Pancreas (tissue), 10 donors: ENCODE data around the gene CDK5. TPM values are rescaled to one million over a fixed set of nuclear protein-coding genes. Genes with fewer than 3 reads are reported as not detected.

Source experiments
- ATAC-seq, 4 donors: fragments of 200-7000 bp; cut with Tn5 transposase; one replicate each; pipeline versions ENCODE4 v1.8.0 to v1.9.1; 2020; ENCODE audit warnings: mild to moderate bottlenecking in 4 of 4, moderate library complexity in 4 of 4
- DNase-seq, 6 donors: peaks; one replicate each; pipeline ENCODE4 v3.0.0-alpha.2; 2020
- FAIRE-seq: peaks from 2 replicates; lab custom pipeline; 2012; peaks lifted over from hg19 to GRCh38; lab: Jason Lieb, UNC
- H3K27ac ChIP-seq, 4 donors: fragments of 200-600 bp; sonication (generic); 1 replicate in 3 of 4; 2 replicates in 1 of 4; pipeline versions ENCODE4 v1.5.0 to v1.8.0; 2020
- H3K27me3 ChIP-seq, 4 donors: fragments of 200-600 bp; one replicate each; pipeline ENCODE4 v1.8.0; 2021
- H3K36me3 ChIP-seq, 3 donors: fragments of 200-600 bp; sonication (generic) in 1 of 3; one replicate each; pipeline versions ENCODE4 v1.5.0 to v1.8.0; 2020 to 2021
- H3K4me1 ChIP-seq, 3 donors: fragments of 200-600 bp; one replicate each; pipeline ENCODE4 v1.8.0; 2021
- H3K4me3 ChIP-seq, 4 donors: fragments of 200-600 bp; sonication (generic) in 2 of 4; one replicate each; pipeline versions ENCODE4 v1.5.0 to v1.8.0; 2020 to 2021
- H3K9me3 ChIP-seq, 4 donors: fragments of 200-600 bp; one replicate each; pipeline ENCODE4 v1.8.0; 2021
- WGBS, 2 donors: extraction: QIAGEN DNeasy Blood & Tissue Kit; methylation state at CpG; one replicate each; pipeline ENCODE4 v1.1.7; 2013; 5-methylcytosine and 5-hydroxymethylcytosine counted together
- intact Hi-C, 3 donors: fragments of 100-400 bp; cut with DNase I; formaldehyde crosslinking; loops; one replicate each; pipeline versions ENCODE4 v1.11.1 to v1.14.2; 2022
- polyA plus RNA-seq, 2 donors: library from polyadenylated mRNA; stranded (reverse); fragments of 200-250 nt; gene quantifications; one replicate each; pipeline ENCODE4 v1.2.3, GENCODE V29; 2013
- total RNA-seq, 6 donors: library from RNA; stranded (reverse); fragmentation: NEBNext Ultra II Directional in 4 of 6; extraction: Animal tissue kit (Norgen Biotek cat#: 25700) in 4 of 6; gene quantifications; one replicate each; pipeline versions ENCODE4 v1.2.1 to v1.2.4, GENCODE V29; 2021 to 2023
- TF ChIP-seq, protein P1 (sequence below), 4 donors: fragments of 200-600 bp; sonication (generic) in 3 of 4; IDR thresholded peaks; one replicate each; pipeline versions ENCODE4 v1.5.0 to v1.8.0; 2021; ENCODE audit warnings: antibody characterized with exemption in 4 of 4
- donor health status: healthy with polysubstance abuse.
- donor health status: DM: no; HTN: no; CAD: no; lungs with moderate emphysema.
- donor health status: DM: no; HTN: no; CAD: no.
- donor health status: control.
- donor health status: control.
- donor health status: Bipolar disorder and iron deficiency.
- donor health status: DM: yes; HTN: yes; CAD: no.
- donor health status: DM: no; HTN: no; CAD: no.
- donor health status: DM: no; HTN: no; CAD: no.
- donor health status: DM: yes; HTN: yes; CAD: no.

Gene CDK5
- total and polyA plus RNA-seq, 8 donors, result 3.7 to 7.8 (median 4.8) TPM

DNA sequence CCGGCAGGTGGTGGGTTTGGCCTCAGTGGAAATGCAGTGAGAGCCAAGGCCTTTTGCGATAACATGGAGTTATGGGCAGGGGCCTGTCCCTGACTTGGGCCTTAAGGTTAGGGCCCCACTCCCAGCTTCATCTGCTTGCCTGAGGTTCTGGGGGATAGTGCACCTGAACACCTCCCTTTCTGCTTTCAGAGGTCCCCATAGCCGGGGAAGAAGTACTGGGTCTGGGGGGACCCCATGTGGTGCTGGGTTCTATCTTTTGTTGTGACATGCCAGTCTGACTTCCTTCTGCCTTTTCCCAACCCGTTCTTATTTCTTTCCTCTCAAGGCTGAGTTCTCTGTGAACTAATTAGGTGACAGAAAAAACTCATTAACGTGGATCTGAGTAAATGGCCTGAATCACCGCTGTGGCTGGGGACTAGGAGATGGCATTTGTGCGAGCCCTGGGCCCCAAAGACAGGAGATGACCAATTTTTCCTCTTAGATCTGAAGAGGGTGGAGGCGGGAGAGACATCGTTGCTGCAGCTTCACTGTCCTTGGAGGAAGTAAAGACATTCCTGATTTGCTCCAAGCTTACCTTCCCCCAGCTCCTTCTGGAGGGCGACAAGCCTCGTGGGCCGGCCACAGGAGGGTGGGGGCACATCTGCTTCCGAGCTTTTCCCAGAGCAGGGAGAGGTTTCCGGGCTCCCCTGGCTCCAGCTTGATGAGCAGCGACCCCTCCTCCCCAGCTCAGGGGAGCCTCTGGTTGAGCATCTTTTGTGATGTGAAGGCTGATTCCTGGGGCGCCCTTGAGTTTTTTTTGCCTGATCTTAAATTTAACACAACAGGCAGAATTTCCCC lies 30.5 kb upstream of the CDK5 start:
- Histone ChIP-seq H3K27me3 (no peaks in the 10 kb centered on the region), H3K4me3 (peak overlapping the region; percentile 74 to 79 (median 76)), H3K4me1 (peaks cover 16 to 33% (median 19%) of the 10 kb centered on the region in 3 donors), H3K36me3 (no peaks in the 10 kb centered on the region), H3K9me3 (no peaks in the 10 kb centered on the region), H3K27ac (peak overlapping the region; percentile 76 to 85 (median 81))
- TF ChIP-seq, protein P1, sequence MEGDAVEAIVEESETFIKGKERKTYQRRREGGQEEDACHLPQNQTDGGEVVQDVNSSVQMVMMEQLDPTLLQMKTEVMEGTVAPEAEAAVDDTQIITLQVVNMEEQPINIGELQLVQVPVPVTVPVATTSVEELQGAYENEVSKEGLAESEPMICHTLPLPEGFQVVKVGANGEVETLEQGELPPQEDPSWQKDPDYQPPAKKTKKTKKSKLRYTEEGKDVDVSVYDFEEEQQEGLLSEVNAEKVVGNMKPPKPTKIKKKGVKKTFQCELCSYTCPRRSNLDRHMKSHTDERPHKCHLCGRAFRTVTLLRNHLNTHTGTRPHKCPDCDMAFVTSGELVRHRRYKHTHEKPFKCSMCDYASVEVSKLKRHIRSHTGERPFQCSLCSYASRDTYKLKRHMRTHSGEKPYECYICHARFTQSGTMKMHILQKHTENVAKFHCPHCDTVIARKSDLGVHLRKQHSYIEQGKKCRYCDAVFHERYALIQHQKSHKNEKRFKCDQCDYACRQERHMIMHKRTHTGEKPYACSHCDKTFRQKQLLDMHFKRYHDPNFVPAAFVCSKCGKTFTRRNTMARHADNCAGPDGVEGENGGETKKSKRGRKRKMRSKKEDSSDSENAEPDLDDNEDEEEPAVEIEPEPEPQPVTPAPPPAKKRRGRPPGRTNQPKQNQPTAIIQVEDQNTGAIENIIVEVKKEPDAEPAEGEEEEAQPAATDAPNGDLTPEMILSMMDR (IDR thresholded peaks at IDR 0.05), result no peak
- WGBS, 2 donors, result 31 to 34% methylated on average over 16 of the region's 16 CpGs
- ATAC-seq, result no peak
- intact Hi-C loops, result no loop called here
- FAIRE-seq, result no peak
- peak in 1 of 6 donors; percentile 40 for DNase-seq

DNA sequence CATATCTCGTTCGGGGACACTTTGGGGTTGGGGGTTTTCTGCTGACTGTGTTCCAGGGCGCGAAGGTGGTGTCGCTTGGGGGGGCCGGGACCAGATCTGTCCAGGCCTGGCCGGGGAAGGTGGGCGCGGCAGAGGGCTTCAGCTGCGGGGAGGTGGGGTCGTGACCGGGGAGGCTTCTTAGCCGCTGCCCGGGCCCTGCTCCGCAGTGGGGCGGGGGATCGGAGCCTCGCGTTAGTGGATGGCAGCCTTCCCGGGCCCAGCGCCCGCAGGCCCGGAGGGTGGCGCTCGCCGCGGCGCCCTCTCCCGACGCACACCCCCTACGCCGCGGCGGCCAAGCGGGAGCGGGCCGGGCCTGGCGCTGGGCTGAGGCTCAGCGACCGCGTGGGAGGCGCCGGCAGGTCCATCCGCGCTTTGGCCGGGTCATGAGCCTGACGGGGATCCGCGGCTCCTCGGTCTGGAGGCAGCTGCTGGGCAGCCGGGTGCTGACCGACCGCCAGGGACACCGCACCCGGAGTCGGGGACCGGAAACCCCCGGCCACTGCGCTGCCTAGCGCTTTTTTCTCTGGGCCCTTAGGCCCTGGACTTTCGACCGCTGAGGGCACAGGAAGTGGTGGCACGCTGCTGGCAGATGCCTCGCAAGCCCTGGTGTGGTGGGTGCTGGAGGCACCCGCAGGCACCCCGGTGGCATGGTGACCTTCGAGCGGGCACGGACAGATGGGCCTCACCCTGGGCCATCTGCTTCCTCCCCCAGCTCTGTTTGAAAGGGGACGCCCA lies 29.7 kb upstream of the CDK5 start:
- 1% methylated on average over 59 to 70 of the region's 70 CpGs for WGBS, 2 donors
- Histone ChIP-seq H3K27ac (peak overlapping the region; percentile 76 to 85 (median 81)), H3K4me3 (peak overlapping the region; percentile 74 to 79 (median 76)), H3K27me3 (no peaks in the 10 kb centered on the region), H3K36me3 (no peaks in the 10 kb centered on the region), H3K9me3 (no peaks in the 10 kb centered on the region), H3K4me1 (peaks cover 17 to 36% (median 19%) of the 10 kb centered on the region in 3 donors)
- intact Hi-C loops, result no loop called here
- TF ChIP-seq, protein P1 (IDR thresholded peaks at IDR 0.05), result peak in 3 of 4 donors; percentile 14 to 35 (median 25)
- peak; percentile 48 to 61 (median 54) for ATAC-seq
- no peak for FAIRE-seq
- peak; percentile 65 to 91 (median 82) for DNase-seq

DNA sequence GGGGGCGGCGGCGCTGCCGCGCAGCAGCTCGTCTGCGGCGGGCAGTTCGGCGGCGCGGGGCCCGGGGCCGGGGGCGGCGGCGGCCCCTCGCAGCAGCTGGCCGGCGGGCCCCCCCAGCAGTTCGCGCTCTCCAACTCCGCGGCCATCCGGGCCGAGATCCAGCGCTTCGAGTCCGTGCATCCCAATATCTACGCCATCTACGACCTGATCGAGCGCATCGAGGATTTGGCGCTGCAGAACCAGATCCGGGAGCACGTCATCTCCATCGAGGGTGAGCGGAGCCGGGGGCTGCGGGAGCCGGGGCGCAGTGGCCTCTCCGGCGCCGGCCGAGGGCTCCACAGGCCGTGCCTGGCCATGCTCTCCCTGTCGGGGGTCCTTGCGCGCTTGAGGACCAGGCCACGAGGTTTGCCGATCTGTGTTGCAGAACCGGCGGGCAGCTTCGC lies 29.1 kb upstream of the CDK5 start:
- Histone ChIP-seq H3K27ac (peak overlapping the region; percentile 76 to 85 (median 81)), H3K4me3 (peak overlapping the region; percentile 74 to 79 (median 76)), H3K9me3 (no peaks in the 10 kb centered on the region), H3K36me3 (no peaks in the 10 kb centered on the region), H3K27me3 (no peaks in the 10 kb centered on the region), H3K4me1 (peaks cover 23 to 42% (median 25%) of the 10 kb centered on the region in 3 donors)
- ATAC-seq (no peak), DNase-seq (peak in 3 of 6 donors; percentile 51 to 73 (median 61)), FAIRE-seq (no peak)
- intact Hi-C loops, result no loop called here
- WGBS, 2 donors, result 0% methylated on average over 43 to 54 of the region's 56 CpGs
- TF ChIP-seq, protein P1 (IDR thresholded peaks at IDR 0.05), result no peak

DNA sequence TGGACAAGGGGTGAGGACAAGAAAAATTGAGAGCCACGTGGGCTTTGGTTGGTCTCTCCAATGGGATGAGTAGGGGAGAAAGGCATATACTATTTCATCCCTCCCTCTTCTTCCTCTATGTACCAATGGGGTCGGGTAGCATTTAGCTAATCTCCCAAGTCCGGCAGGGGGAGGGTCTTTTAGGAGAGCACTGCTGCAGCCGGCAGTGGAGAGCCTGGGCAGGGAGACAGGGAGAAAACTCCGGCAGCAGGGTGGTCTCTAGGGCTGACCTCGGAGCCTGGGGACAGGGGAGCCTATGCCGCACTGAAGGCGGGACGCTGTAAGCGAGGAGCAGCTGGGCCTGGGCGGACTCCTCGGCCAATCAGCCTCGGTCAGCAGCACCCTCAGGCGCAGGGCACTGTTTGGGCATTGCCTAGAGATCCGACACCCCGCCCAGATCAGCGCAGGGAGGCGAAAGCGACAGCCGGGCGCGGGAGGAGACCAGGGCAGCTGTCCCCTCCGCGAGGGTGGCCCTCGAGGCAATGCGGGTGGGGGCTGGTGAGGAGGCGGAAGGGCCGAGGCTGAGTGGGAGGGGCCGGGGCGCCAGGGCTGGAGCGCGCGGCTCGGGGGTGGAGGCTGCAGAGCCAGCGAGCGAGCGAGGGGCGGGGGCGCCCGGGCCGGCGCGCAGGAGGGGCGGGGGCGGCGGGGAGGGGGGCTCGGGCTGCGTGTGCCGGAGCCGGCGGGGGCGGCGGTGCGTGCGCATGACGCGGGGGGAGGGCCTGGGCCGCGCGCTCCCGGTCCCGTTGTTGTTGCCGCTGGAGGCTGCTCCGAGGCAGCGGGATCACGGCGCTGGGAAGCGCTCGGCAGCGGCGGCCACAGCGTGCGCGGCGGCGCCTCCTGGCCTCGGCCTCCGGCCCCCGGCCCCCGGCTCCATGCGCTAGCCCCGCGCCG lies 28.3 kb upstream of the CDK5 start, which contains the start of gene AGAP3:
Gene AGAP3 (plus strand): TSS at position 785 of the 930 bp plus-strand sequence. CDS start 267 bp downstream, outside the sequence.
- Histone ChIP-seq H3K4me3 (peak within 1 kb of the TSS; percentile 74 to 79 (median 76)), H3K9me3 (no peaks in the 10 kb centered on the region), H3K36me3 (no peaks in the 10 kb centered on the region), H3K27me3 (no peaks in the 10 kb centered on the region), H3K27ac (peak within 1 kb of the TSS; percentile 76 to 93 (median 85)), H3K4me1 (peaks cover 23 to 45% (median 26%) of the 10 kb centered on the region in 3 donors)
- FAIRE-seq (no peak), DNase-seq (peak; percentile 91 to 95 (median 93)), ATAC-seq (peak; percentile 53 to 71 (median 65))
- 1% methylated on average over 34 to 84 of the region's 84 CpGs for WGBS, 2 donors
- TF ChIP-seq, protein P1 (IDR thresholded peaks at IDR 0.05), result no peak
- intact Hi-C loops, result no loop called here
